Dendritic cell treated with granulocyte-macrophage colony-stimulating factor and Interleukin-4, amounts not matched to agents 40 ng/mL and 50 ng/mL, for 4 days (primary cell): Measurements from ENCODE around the gene BICC1.

ENCODE experiments used
- H3K27ac Mint-ChIP-seq: one replicate; pipeline ENCODE4 v1.8.0; 2022; ENCODE audit warnings: mild to moderate bottlenecking, mixed read lengths
- H3K27me3 Mint-ChIP-seq: one replicate; pipeline ENCODE4 v1.8.0; 2022; ENCODE audit warnings: mild to moderate bottlenecking, mixed read lengths
- H3K36me3 Mint-ChIP-seq: one replicate; pipeline ENCODE4 v1.8.0; 2022; ENCODE audit warnings: low read depth, mixed read lengths
- H3K4me1 Mint-ChIP-seq: one replicate; pipeline ENCODE4 v1.8.0; 2022; ENCODE audit warnings: low read depth, mixed read lengths
- H3K4me3 Mint-ChIP-seq: one replicate; pipeline ENCODE4 v1.8.0; 2022; ENCODE audit warnings: mild to moderate bottlenecking, moderate library complexity, mixed read lengths
- H3K9me3 Mint-ChIP-seq: one replicate; pipeline ENCODE4 v1.8.0; 2022; ENCODE audit warnings: mixed read lengths
- intact Hi-C: fragments of 100-400 bp; cut with micrococcal nuclease; formaldehyde crosslinking; loops from one replicate; pipeline ENCODE4 v1.15.0; 2022

BICC1 gene

DNA sequence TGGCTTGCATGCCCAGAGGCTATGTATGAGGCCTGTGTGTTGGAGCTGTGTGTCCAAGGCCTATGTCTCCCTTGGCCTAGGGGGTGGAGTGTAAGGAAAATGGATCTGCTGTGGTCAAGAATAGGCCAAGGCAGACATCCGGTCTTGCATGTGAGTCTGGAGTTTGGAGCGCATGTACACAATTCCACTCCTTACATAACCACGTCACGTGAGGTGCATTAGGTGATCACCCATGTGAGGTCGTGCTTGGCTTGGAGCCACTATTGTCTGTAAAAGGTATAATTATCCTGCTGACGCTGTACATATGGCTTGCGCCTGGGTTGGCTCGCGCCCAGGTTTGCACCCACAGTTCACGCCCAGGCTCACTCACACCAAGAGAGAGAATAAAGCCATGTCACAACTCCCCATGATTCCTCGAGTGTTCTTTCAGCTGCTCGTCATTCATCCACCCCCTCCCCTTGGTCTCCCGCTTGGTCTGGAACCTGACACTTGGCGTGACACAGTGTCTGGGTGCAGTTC is 105.5 kb downstream of the BICC1 start:
- Mint-ChIP-seq H3K4me3 (no peak overlapping the region), H3K9me3 (no peaks in the 10 kb centered on the region), H3K36me3 (no peaks in the 10 kb centered on the region), H3K27ac (no peak overlapping the region), H3K4me1 (no peaks in the 10 kb centered on the region), H3K27me3 (no peaks in the 10 kb centered on the region)
- intact Hi-C loops, result no loop called here

DNA sequence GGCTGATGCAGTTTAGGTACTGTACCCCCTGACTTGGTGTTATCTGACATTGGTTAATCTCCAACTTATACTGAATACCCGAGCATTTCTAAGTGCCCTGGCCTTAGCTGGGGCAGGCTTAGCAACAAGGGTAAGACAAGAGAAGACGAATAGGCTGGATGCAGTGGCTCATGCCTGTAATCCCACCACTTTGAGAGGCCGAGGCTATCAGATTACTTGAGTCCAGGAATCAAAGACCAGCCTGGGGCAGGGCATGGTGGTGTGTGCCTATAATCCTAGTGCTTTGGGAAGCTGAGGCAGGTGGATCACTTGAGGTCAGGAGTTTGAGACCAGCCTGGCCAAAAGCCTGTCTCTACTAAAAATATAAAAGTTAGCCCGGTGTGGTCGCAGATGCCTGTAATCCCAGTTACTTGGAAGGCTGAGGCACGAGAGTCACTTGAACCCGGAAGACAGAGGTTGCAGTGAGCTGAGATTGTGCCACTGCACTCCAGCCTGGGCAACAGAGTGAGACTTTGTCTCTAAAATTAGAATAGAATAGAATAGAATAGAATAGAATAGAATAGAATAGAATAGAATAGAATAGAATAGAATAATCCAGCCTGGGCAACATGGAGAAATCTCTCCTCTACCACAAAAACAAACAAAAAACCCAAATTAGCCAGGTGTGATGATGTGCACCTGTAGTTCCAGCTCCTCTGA is 108.9 kb downstream of the BICC1 start:
- no peaks in the 10 kb centered on the region for H3K27me3 Mint-ChIP-seq
- no peak overlapping the region for H3K4me3 Mint-ChIP-seq
- H3K36me3 Mint-ChIP-seq, result no peaks in the 10 kb centered on the region
- no peak overlapping the region for H3K27ac Mint-ChIP-seq
- intact Hi-C loops, result no loop called here
- H3K4me1 Mint-ChIP-seq, result no peaks in the 10 kb centered on the region
- H3K9me3 Mint-ChIP-seq, result no peaks in the 10 kb centered on the region

DNA sequence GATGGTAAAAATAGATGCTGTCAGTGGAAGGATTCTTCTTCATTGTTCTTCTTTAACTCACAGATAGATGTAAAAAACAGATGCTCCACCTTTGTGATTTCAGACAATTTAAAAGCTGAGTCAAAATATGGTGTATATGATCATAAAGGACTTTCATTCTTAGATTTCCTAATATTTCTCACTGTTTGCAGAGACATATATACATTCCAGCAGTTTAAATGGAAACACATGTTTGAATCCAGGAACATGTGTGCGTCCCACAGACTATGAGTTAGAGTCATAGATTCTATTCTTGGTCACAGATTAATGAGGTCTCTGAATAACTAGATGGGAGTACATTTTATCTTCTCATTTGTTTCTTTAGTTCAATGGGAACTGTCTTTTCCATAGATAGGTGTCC is 109.6 kb downstream of the BICC1 start:
- Mint-ChIP-seq H3K27ac (no peak overlapping the region), H3K4me1 (no peaks in the 10 kb centered on the region), H3K4me3 (no peak overlapping the region), H3K9me3 (no peaks in the 10 kb centered on the region), H3K36me3 (no peaks in the 10 kb centered on the region), H3K27me3 (no peaks in the 10 kb centered on the region)
- intact Hi-C loops, result no loop called here

DNA sequence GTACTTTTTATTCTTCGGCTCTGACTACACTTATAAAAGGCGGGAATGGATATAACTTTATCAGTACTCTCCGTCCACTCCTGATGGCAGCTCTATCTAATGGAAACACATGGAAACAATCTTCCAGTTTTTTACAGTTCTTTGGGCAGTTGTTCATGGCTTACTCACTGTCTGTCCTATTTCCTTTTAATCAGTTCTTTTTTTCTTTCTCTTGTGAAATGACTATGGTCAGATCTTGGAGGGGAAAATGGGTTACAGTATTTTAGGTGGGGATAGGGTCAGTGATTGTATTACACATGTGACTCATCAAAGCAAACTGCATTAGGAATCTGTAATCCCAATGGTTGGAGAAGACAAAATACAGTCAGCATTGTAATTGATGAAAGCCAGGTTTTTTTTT is 112.4 kb downstream of the BICC1 start:
- intact Hi-C loops, result no loop called here
- no peaks in the 10 kb centered on the region for H3K36me3 Mint-ChIP-seq
- no peaks in the 10 kb centered on the region for H3K4me1 Mint-ChIP-seq

DNA sequence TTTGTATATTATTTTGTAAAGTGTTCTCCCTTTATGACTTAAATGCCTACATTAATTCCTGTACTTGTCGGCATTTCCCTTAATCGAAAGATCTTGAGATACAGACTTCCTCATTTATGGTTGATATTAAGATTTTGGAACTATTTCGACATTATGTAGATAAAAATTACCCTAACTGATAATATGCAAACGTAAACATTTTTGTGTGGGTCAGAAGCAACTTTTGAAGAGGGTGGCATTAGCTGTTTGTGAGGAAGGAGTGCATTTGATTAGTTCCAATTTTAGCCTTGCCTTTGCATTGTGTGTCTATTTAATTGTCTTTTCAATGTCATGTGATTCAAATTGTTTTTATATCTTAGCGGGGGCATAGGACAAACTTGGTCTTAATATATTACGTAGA is 114.7 kb downstream of the BICC1 start:
- no peaks in the 10 kb centered on the region for H3K4me1 Mint-ChIP-seq
- H3K4me3 Mint-ChIP-seq, result no peak overlapping the region
- H3K27me3 Mint-ChIP-seq, result peaks cover 2% of the 10 kb centered on the region
- H3K27ac Mint-ChIP-seq, result no peak overlapping the region
- H3K36me3 Mint-ChIP-seq, result no peaks in the 10 kb centered on the region
- H3K9me3 Mint-ChIP-seq, result no peaks in the 10 kb centered on the region
- intact Hi-C loops, result no loop called here

More for the DNA sequence above, 112.4 kb downstream of the BICC1 start:
- Mint-ChIP-seq H3K27me3 (no peaks in the 10 kb centered on the region), H3K9me3 (no peaks in the 10 kb centered on the region), H3K4me3 (no peak overlapping the region), H3K27ac (no peak overlapping the region)

DNA sequence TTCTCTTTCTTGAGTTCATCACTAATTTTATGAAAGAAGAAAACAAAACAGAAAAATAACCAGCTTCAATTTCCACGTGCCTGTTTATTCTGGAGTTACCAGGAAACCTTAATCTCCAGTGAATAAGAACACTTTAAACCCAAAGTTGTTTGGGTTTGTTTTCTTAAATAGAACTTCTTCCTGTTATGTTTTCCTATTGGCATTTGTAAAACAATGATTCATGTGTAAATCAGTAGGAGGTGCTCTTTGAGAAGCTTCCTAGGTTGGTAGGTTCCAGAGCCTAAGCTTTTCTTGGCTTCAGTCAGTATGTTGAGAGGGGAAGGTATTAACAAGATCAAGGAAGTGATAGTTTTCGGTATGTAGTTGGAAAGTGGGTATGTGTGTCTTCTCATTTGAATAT is 119.0 kb downstream of the BICC1 start:
- no peaks in the 10 kb centered on the region for H3K36me3 Mint-ChIP-seq
- no peaks in the 10 kb centered on the region for H3K4me1 Mint-ChIP-seq
- intact Hi-C loops, result no loop called here
- H3K9me3 Mint-ChIP-seq, result no peaks in the 10 kb centered on the region
- H3K27me3 Mint-ChIP-seq, result peaks cover 2% of the 10 kb centered on the region
- no peak overlapping the region for H3K27ac Mint-ChIP-seq
- H3K4me3 Mint-ChIP-seq, result no peak overlapping the region

DNA sequence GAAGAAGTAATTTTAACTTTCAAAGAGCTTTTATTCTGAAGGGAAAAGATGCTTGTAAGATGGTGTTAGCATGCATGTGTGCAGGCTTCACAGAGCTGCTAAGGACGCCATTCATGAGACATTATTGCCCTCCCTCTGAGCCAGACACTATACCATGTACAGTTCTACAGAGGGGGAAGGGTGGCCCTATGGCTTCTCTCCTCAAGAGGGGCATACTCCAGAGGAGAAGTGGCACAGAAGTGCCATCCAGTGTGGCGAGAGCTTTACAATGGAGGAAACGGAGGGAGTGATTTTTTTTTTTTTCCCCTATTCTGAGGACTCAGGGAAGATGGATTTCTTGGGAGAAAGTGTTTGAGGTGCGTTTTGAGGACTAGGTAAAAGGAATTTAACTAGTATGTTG is 119.5 kb downstream of the BICC1 start:
- intact Hi-C loops, result no loop called here
- Mint-ChIP-seq H3K4me1 (no peaks in the 10 kb centered on the region), H3K27ac (no peak overlapping the region), H3K36me3 (no peaks in the 10 kb centered on the region), H3K4me3 (no peak overlapping the region), H3K9me3 (no peaks in the 10 kb centered on the region), H3K27me3 (peaks cover 2% of the 10 kb centered on the region)

DNA sequence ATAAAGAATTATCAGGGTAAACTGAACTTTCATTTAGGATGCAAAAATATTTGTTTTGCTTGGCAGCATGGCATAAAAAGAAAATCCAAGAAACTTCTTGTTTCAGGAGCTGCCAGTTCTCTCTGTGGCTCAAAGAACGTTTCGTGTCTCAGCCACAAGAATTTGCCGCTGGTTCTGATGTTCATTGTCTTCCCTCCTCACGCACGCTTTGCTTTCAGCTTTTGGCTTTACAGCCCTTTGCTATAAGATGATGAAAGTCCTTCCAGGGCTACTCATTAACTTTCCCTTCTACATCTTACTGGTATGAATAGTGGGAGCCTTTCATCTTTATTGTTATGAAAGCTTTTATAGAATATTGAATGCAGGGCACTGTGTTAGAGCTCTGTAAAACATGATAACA is 124.7 kb downstream of the BICC1 start:
- peaks cover under 1% of the 10 kb centered on the region for H3K27me3 Mint-ChIP-seq
- peaks cover 5% of the 10 kb centered on the region for H3K4me1 Mint-ChIP-seq
- no peak overlapping the region for H3K27ac Mint-ChIP-seq
- H3K9me3 Mint-ChIP-seq, result no peaks in the 10 kb centered on the region
- no peaks in the 10 kb centered on the region for H3K36me3 Mint-ChIP-seq
- intact Hi-C loops, result loop anchor here (5.0 kb wide), 1 partner anchor 45 kb away; no protein-coding TSS in a partner anchor
- no peak overlapping the region for H3K4me3 Mint-ChIP-seq

DNA sequence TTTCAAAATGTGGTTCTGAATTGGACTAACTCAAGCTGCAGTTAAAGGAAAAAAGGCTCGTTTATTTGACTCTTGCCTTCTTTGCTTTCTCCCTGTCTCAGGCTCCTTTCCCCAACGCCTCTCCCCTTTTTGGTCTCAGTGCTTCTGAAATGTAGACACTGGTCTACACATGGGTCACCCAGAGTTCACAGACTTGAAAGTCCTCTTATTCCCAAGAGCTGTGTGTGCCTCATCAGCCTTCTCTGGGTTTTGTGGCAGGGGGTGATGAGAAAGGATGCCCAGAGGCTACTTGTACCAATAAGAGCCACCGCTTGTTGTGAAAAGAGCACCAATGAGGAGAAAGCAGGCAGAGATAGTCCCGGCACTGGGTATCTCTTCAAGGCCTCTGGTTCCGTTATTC is 125.7 kb downstream of the BICC1 start:
- Mint-ChIP-seq H3K4me3 (no peak overlapping the region), H3K27ac (no peak overlapping the region), H3K9me3 (no peaks in the 10 kb centered on the region), H3K4me1 (peaks cover 8% of the 10 kb centered on the region), H3K27me3 (no peaks in the 10 kb centered on the region), H3K36me3 (no peaks in the 10 kb centered on the region)
- intact Hi-C loops, result loop anchor here (5.0 kb wide), 1 partner anchor 46 kb away; no protein-coding TSS in a partner anchor

DNA sequence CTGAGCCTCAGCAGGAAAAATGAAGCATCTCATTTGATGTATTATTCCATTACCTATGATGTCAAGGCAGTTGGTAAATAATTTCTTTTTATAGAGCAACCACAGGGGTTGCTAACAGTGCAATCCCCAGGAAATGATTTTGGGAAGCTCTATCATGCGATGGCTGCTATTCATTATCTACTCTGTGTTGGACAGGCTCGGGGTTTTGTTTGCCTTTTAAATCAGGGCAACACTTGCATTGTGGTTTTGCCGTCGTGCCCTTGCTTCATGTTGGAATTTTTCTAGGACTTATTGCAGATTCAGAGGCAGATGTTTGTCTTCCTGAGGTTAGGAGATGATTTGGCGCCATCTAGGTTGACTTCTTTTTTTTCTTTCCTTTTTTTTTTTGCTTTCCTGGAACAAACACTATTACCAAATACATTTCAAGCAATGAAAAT is 128.4 kb downstream of the BICC1 start:
- H3K27ac Mint-ChIP-seq, result no peak overlapping the region
- no peaks in the 10 kb centered on the region for H3K27me3 Mint-ChIP-seq
- H3K4me3 Mint-ChIP-seq, result peak overlapping the region; percentile 49
- intact Hi-C loops, result loop anchor here (1.0 kb wide), 1 partner anchor 110 kb away; no protein-coding TSS in a partner anchor
- H3K4me1 Mint-ChIP-seq, result peaks cover 11% of the 10 kb centered on the region
- H3K9me3 Mint-ChIP-seq, result no peaks in the 10 kb centered on the region
- no peaks in the 10 kb centered on the region for H3K36me3 Mint-ChIP-seq

DNA sequence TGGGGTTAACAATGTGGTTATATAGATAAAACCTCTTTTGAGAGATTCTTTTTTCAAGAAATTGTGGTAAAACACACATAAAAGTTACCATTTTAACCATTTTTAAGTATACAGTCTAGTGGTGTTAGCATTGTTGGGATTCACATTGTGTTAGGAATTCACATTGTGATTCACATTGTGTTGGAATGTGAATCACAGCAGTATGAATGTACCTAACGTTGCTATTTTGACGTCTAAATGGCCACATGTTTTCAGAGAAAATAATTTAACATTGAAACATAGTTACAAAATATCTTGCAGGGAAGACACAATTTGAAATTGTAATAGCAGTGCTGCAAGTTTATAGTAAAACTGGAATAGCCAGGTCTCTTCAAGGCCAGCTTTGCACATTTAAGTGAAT is 129.0 kb downstream of the BICC1 start:
- Mint-ChIP-seq H3K36me3 (no peaks in the 10 kb centered on the region), H3K4me1 (peaks cover 11% of the 10 kb centered on the region), H3K4me3 (no peak overlapping the region), H3K27ac (no peak overlapping the region), H3K9me3 (no peaks in the 10 kb centered on the region), H3K27me3 (no peaks in the 10 kb centered on the region)
- intact Hi-C loops, result loop anchor here (1.0 kb wide), 2 partner anchors 110 to 113 kb away; no protein-coding TSS in a partner anchor

DNA sequence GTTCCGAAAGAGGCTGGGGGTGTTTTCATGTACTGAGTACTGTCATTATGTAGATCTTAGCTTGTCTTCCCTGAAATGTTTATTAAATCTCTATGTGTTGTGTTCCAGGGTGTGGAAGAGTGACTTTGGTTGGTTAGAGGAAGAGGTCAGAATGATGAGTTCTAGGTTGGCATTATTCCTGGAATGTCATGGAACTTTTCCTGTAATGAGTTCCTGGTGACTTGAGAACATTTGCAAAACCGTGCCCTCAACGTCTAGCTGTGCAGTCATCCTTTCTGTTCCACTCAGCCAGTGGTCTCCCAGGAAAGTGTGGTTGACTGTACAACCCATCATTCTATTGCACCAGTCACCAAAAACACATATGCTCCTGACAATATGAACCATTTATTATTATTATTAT is 129.6 kb downstream of the BICC1 start:
- no peaks in the 10 kb centered on the region for H3K36me3 Mint-ChIP-seq
- peaks cover 11% of the 10 kb centered on the region for H3K4me1 Mint-ChIP-seq
- H3K27me3 Mint-ChIP-seq, result no peaks in the 10 kb centered on the region
- H3K27ac Mint-ChIP-seq, result no peak overlapping the region
- intact Hi-C loops, result loop anchor here (1.0 kb wide), 1 partner anchor 114 kb away; no protein-coding TSS in a partner anchor
- H3K9me3 Mint-ChIP-seq, result no peaks in the 10 kb centered on the region
- no peak overlapping the region for H3K4me3 Mint-ChIP-seq

DNA sequence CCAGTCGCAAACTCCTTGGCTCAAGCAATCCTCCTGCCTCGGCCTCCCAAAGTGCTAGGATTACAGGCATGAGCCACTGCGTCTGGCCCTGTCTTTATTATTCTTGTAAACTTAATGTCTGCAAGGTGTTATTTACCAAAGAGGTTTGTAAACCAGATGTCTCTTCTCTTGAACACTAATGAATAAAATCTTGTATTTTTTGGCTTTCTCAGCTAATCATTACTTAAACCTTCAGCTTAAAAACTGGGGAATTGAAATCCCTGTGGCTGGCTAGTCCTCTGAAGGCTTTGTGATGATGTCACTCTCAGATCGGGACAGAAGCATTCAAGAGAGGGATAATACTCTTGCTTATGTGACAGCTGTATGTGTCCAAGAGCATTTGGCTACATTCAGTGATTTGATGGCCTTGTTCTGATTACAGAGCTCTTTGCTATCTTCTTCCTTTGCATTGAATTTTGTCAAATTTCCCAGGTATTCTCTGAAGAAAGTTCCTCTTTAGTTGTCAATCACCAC is 130.3 kb downstream of the BICC1 start:
- Mint-ChIP-seq H3K4me3 (no peak overlapping the region), H3K4me1 (peaks cover 11% of the 10 kb centered on the region), H3K27ac (no peak overlapping the region), H3K36me3 (no peaks in the 10 kb centered on the region), H3K27me3 (no peaks in the 10 kb centered on the region), H3K9me3 (no peaks in the 10 kb centered on the region)
- intact Hi-C loops, result loop anchor here (1.0 kb wide), 1 partner anchor 115 kb away; no protein-coding TSS in a partner anchor

DNA sequence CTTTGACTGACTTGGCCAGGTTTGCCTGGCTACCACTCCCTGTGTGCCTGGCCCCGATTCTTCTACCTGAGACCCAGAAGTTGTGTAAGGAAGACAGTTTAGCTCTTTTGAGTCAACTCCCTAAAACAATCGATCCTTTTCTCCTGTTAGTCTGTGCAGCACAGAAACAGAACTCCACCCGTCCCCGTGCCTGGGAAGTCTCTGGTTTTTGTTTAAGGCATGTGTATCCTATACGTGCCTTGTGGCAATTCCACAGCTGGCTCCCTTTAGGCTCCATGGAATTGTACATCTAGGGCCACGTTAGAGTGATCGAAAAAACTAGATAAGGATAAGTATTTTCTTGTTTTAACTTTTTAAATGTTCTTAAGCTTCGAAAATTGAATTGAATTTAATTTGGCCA is 131.6 kb downstream of the BICC1 start:
- Mint-ChIP-seq H3K27ac (no peak overlapping the region), H3K4me3 (no peak overlapping the region), H3K9me3 (no peaks in the 10 kb centered on the region), H3K4me1 (peaks cover 11% of the 10 kb centered on the region), H3K27me3 (no peaks in the 10 kb centered on the region), H3K36me3 (no peaks in the 10 kb centered on the region)
- intact Hi-C loops, result no loop called here
